ENCODE measurements around the gene ULBP2.
A peak's percentile ranks its signal among the peaks of the same experiment; 100 is the strongest.
"Not testable (repeated sequence)": the region's sequence is repeated elsewhere in the genome, so short reads cannot be mapped to it uniquely, and the experiment has no call there.

Gene ULBP2

GRCh38 chr6:149929422-149929821, 12.4 kb upstream of the ULBP2 start:
- DNase-seq: no peak

GRCh38 chr6:149931501-149931900, 10.3 kb upstream of the ULBP2 start:
- no peak for DNase-seq

- DNase-seq: no peak
Observed at GRCh38 chr6:149933036-149933435, 8.8 kb upstream of the ULBP2 start.

- no peak for DNase-seq
Observed at GRCh38 chr6:149933461-149933860, 8.4 kb upstream of the ULBP2 start.

GRCh38 chr6:149934249-149935156, 7.3 kb upstream of the ULBP2 start:
- peak; percentile 64 for DNase-seq

- no peak for DNase-seq
Observed at GRCh38 chr6:149935246-149935645, 6.6 kb upstream of the ULBP2 start.

- DNase-seq: no peak
Observed at GRCh38 chr6:149935668-149936067, 6.1 kb upstream of the ULBP2 start.

- no peak for DNase-seq
Observed at GRCh38 chr6:149936743-149937142, 5.1 kb upstream of the ULBP2 start.

- DNase-seq: not testable (repeated sequence)
Observed at GRCh38 chr6:149938013-149938570, 3.7 kb upstream of the ULBP2 start.

- DNase-seq: peak; percentile 23
Observed at GRCh38 chr6:149938571-149939355, 3.1 kb upstream of the ULBP2 start.

- DNase-seq: no peak
Observed at GRCh38 chr6:149939356-149939648, 2.5 kb upstream of the ULBP2 start.

- no peak for DNase-seq
Observed at GRCh38 chr6:149939909-149940671, 1.7 kb upstream of the ULBP2 start.

GRCh38 chr6:149940672-149940982, 1.2 kb upstream of the ULBP2 start:
- no peak for DNase-seq

- no peak for DNase-seq
Observed at GRCh38 chr6:149942461-149942829, 631 bp downstream of the ULBP2 start.

GRCh38 chr6:149943321-149943720, 1.5 kb downstream of the ULBP2 start:
- DNase-seq: not testable (repeated sequence)

GRCh38 chr6:149945276-149945675, 3.5 kb downstream of the ULBP2 start:
- DNase-seq: not testable (repeated sequence)

- not testable (repeated sequence) for DNase-seq
Observed at GRCh38 chr6:149946631-149947030, 4.8 kb downstream of the ULBP2 start.

GRCh38 chr6:149947533-149947932, 5.7 kb downstream of the ULBP2 start:
- not testable (repeated sequence) for DNase-seq

- DNase-seq: no peak
Observed at GRCh38 chr6:149948011-149948410, 6.2 kb downstream of the ULBP2 start.

GRCh38 chr6:149948616-149949015, 6.8 kb downstream of the ULBP2 start:
- DNase-seq: no peak

GRCh38 chr6:149950423-149950822, 8.6 kb downstream of the ULBP2 start:
- DNase-seq: no peak

- no peak for DNase-seq
Observed at GRCh38 chr6:149951096-149951495, 9.3 kb downstream of the ULBP2 start.

- no peak for DNase-seq
Observed at GRCh38 chr6:149951626-149952025, 9.8 kb downstream of the ULBP2 start.
